Inferior parietal cortex (tissue), 1 donor: ENCODE measurements around the gene PPP1R12B.
A peak's percentile ranks its signal among the peaks of the same experiment; 100 is the strongest.
"Not testable (repeated sequence)": the region's sequence is repeated elsewhere in the genome, so short reads cannot be mapped to it uniquely, and the experiment has no call there.

Experiments used
- DNase-seq: peaks from one replicate; pipeline ENCODE4 v3.0.0-alpha.2; 2016; ENCODE audit errors: extremely low spot score

The PPP1R12B gene

GRCh38 chr1:202479661-202480060 lies 131.2 kb downstream of the PPP1R12B start:
- DNase-seq = not testable (repeated sequence)

- not testable (repeated sequence) for DNase-seq
Observed at GRCh38 chr1:202480640-202481039, 132.1 kb downstream of the PPP1R12B start.

- not testable (repeated sequence) for DNase-seq
Observed at GRCh38 chr1:202483362-202483761, 134.9 kb downstream of the PPP1R12B start.

GRCh38 chr1:202484032-202484431 lies 135.5 kb downstream of the PPP1R12B start:
- not testable (repeated sequence) for DNase-seq

- DNase-seq = not testable (repeated sequence)
Observed at GRCh38 chr1:202484820-202485219, 136.3 kb downstream of the PPP1R12B start.

- DNase-seq = not testable (repeated sequence)
Observed at GRCh38 chr1:202488178-202488649, 139.7 kb downstream of the PPP1R12B start.

- not testable (repeated sequence) for DNase-seq
Observed at GRCh38 chr1:202489101-202489500, 140.6 kb downstream of the PPP1R12B start.

- DNase-seq = not testable (repeated sequence)
Observed at GRCh38 chr1:202493112-202493511, 144.6 kb downstream of the PPP1R12B start.

GRCh38 chr1:202498542-202498941 lies 150.0 kb downstream of the PPP1R12B start:
- DNase-seq = no peak

- not testable (repeated sequence) for DNase-seq
Observed at GRCh38 chr1:202499997-202500396, 151.5 kb downstream of the PPP1R12B start.

- peak; percentile 63 for DNase-seq
Observed at GRCh38 chr1:202501281-202501680, 152.8 kb downstream of the PPP1R12B start.

GRCh38 chr1:202505356-202505755 lies 156.9 kb downstream of the PPP1R12B start:
- DNase-seq = no peak

GRCh38 chr1:202505880-202506575 lies 157.5 kb downstream of the PPP1R12B start:
- DNase-seq = peak; percentile 53

GRCh38 chr1:202508863-202509262 lies 160.4 kb downstream of the PPP1R12B start:
- DNase-seq = not testable (repeated sequence)

GRCh38 chr1:202513875-202514274 lies 165.4 kb downstream of the PPP1R12B start:
- not testable (repeated sequence) for DNase-seq

GRCh38 chr1:202516434-202516877 lies 168.0 kb downstream of the PPP1R12B start:
- DNase-seq = no peak

GRCh38 chr1:202517146-202517545 lies 168.6 kb downstream of the PPP1R12B start:
- not testable (repeated sequence) for DNase-seq

GRCh38 chr1:202518180-202518579 lies 169.7 kb downstream of the PPP1R12B start:
- not testable (repeated sequence) for DNase-seq

- DNase-seq = not testable (repeated sequence)
Observed at GRCh38 chr1:202518905-202519304, 170.4 kb downstream of the PPP1R12B start.

- not testable (repeated sequence) for DNase-seq
Observed at GRCh38 chr1:202520129-202520856, 171.8 kb downstream of the PPP1R12B start.

GRCh38 chr1:202520857-202521216 lies 172.3 kb downstream of the PPP1R12B start:
- not testable (repeated sequence) for DNase-seq

GRCh38 chr1:202521484-202521883 lies 173.0 kb downstream of the PPP1R12B start:
- not testable (repeated sequence) for DNase-seq

GRCh38 chr1:202521886-202522285 lies 173.4 kb downstream of the PPP1R12B start:
- DNase-seq = no peak
